Ovary (tissue), 3 donors: ENCODE measurements around the gene TNS3.

Experiments
- POLR2A ChIP-seq: fragments of 450-650 bp; IDR thresholded peaks from one replicate; pipeline ENCODE4 v1.6.1; 2017; ENCODE audit warnings: antibody characterized with exemption, mild to moderate bottlenecking, moderate library complexity
- TF ChIP-seq, protein P1 (sequence below), 3 donors: fragments of 450-650 bp in 2 of 3; fragments of 200-600 bp in 1 of 3; IDR thresholded peaks; one replicate each; pipeline versions ENCODE4 v1.5.1 to v1.8.0; 2016 to 2022; ENCODE audit warnings: antibody characterized with exemption in 3 of 3, mild to moderate bottlenecking in 1 of 3
- donor health status: DM: no; HTN: no; CAD: no.

DNA sequence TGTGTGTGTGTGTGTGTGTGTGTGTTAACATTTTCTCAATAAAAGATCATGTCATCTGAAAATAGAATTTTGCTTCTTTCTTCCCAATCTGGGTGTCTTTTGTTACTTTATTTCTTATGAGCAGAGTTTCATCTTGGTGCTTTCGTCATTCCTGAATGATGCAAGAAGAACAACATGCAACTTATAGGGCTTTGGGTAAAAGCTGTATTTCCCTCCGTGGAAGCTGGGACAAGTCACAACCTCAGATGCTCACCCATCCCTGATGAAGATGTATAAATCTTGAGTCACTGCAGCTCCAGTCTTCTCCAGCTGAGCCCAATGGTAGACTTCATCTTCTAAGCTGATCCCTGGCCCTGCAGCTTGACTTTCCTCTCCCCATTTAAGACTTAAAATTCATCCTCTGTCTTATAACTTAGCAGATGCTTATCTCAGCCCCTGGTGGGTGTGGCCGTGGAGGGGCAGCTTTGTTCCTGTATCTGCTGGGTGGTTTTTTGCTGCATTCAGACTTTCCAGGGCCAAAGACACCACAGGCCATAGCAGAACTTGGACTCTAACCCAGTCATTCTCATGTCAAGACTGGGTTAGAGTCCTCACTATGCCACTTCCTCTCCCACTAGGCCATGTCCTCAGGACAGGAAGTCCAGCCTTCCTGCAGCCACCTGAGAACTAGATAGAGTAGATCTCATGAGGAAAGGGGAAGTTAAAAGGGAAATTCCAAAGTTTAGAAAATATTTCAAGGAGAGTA is 356.4 kb downstream of the TNS3 start:
- TF ChIP-seq, protein P1, sequence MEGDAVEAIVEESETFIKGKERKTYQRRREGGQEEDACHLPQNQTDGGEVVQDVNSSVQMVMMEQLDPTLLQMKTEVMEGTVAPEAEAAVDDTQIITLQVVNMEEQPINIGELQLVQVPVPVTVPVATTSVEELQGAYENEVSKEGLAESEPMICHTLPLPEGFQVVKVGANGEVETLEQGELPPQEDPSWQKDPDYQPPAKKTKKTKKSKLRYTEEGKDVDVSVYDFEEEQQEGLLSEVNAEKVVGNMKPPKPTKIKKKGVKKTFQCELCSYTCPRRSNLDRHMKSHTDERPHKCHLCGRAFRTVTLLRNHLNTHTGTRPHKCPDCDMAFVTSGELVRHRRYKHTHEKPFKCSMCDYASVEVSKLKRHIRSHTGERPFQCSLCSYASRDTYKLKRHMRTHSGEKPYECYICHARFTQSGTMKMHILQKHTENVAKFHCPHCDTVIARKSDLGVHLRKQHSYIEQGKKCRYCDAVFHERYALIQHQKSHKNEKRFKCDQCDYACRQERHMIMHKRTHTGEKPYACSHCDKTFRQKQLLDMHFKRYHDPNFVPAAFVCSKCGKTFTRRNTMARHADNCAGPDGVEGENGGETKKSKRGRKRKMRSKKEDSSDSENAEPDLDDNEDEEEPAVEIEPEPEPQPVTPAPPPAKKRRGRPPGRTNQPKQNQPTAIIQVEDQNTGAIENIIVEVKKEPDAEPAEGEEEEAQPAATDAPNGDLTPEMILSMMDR (IDR thresholded peaks at IDR 0.05), result no peak
- TF ChIP-seq POLR2A, result no peak
